GM18951 (cell line): ENCODE results near the gene ADPRM.

Experiments
- POLR2A ChIP-seq: IDR thresholded peaks from 4 replicates; pipeline ENCODE4 v1.6.1; 2011; ENCODE audit warnings: mild to moderate bottlenecking; ENCODE audit not compliant: insufficient read length, insufficient read depth; ENCODE audit errors: extremely low read depth
- in situ Hi-C: fragments of 300-500 bp; cut with MboI; formaldehyde crosslinking; loops from one replicate; pipeline ENCODE4 v1.12.0; 2022; ENCODE audit warnings: low sequenced_read_pairs, mixed read lengths, inconsistent platforms; ENCODE audit not compliant: unreplicated experiment

The ADPRM gene

GRCh38 chr17:10697092-10698081 lies at the start of gene ADPRM, which contains the start of gene SCO1:
ADPRM (plus strand) TSS chr17:10697594; CDS start chr17:10704927, 7,333 bp downstream.
SCO1 (minus strand) TSS chr17:10697533; CDS start chr17:10697507, 26 bp downstream.
- TF ChIP-seq POLR2A = peak; percentile 93
- in situ Hi-C loops = no loop called here

DNA sequence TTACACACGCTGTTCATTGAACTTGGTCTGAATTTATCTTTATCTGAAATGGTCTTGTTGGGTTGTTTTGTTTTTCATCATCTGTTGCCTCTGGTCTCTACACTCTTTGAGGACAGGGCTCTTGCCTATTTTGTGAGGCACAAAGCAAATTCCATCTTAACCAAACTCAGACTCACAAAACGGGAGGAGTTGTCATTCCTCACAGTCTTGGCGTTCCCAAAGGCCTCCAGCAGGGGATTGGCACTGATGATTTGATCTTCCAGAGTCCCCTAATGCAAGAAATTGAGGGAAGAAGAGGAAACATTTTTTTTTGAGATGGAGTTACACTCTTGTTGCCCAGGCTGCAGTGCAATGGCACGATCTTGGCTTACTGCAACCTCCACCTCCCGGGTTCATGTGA lies 49.0 kb upstream of the ADPRM start:
- TF ChIP-seq POLR2A = no peak
- in situ Hi-C loops = loop anchor here (10.0 kb wide), 1 partner anchor 196 kb away; no protein-coding TSS in a partner anchor

DNA sequence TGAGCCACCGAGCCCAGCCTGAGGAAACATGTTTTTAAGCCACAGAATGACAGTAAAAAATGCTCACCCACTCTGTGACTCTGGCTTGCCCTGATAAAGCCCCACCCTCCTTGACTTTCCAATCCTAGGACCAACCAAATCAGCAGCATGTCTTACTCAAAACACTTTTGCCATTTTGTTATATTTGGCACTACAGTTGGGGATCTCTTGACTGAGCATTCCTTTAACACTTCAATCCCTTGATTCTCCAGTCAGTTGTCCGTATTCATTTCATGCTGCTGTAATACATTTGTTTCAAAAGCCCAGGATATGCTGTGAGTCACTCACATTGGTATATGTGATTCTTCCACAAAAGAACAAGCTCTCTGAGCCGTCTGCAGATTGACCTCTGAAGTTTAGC lies 48.4 kb upstream of the ADPRM start:
- TF ChIP-seq POLR2A = no peak
- in situ Hi-C loops = loop anchor here (10.0 kb wide), 1 partner anchor 196 kb away; no protein-coding TSS in a partner anchor

DNA sequence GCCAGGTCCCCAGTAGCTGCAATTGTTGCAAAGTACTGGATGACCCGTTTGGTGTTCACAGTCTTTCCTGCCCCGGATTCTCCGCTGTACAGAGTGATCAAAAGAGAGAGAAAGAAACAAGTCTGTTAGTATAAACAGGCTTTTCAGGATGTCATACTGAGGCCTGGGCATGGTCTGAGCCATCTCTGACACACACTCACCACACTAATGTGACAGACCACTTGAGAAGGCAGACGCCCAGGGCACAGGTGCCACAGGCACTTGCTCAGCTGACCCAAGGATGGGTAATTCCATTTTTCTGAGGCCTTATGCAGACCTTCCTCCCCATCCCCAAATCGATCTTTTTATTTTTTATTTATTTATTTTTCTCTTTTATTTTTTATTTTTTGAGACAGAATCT lies 47.8 kb upstream of the ADPRM start:
- no peak for TF ChIP-seq POLR2A
- in situ Hi-C loops = loop anchor here (10.0 kb wide), 1 partner anchor 195 kb away; no protein-coding TSS in a partner anchor

DNA sequence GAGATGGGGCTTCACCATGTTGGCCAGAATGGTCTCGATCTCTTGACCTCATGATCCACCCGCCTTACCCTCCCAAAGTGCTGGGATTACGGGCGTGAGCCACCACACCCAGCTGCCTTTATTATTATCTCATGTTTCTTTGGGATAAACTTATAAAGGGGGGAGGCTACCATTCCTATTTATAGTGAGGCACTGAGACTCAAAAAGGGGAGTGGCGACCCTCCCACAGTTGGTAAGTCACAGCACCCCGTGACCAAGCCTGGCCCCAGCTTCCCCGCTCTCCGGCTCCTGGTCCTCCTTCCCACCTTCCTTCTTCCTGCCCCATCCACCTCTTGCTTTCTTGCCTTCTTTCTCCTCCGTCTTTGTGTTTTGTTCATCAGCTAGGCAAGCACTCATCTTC lies 45.5 kb upstream of the ADPRM start:
- in situ Hi-C loops = no loop called here

DNA sequence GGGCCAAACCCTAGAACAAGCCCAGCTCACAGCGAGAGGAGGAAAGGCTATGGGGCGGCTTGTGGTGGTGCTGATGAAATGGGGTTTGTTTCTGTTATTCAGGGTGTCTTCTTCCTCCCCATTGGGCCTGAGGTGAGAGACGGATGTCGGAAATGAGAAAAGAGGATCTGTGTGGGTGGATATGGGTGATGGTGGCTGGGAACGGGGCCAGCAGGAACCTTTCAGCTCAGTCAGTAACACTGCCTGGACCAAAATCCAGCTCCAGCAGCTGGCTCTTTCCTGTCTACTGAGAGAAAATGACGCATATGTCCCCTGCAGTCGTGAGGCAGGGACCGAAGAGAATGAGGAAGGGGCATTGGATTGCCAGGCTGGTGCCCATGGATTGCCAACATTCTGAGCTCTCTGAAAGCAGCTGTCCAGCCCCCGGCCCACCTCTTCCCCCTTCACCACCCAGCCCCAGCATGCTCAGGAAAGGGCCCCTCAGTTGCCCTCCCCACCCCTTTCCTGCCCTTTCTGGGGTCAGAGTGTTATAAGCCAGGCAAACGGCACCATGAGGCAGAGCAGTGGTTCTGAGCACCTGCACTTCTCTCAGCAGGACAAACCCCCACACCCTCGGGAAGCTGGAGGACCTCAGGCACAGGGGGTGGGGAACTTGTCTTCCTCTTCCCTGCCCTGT lies 44.3 kb upstream of the ADPRM start:
- in situ Hi-C loops = no loop called here

More for the DNA sequence above, 45.5 kb upstream of the ADPRM start:
- no peak for TF ChIP-seq POLR2A

DNA sequence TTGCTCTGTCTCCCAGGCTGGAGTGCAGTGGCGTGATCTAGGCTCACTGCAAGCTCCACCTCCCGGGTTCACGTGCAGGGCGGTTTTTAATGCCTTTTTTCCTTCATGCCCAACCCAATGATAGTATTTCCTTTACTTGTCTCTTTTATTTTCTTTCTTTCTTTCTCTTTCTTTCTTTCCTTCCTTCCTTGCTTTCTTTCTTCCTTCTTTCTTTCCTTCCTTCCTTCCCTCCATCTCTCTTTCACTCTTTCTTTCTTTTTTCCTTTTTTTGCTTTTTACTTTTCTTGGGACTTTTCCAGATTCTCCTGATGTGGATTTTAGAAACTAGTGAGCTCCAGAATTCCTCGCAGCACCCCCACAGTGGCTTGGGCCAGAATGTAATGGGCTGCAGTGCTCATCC lies 43.4 kb upstream of the ADPRM start:
- TF ChIP-seq POLR2A = no peak
- in situ Hi-C loops = no loop called here

More for the DNA sequence above, 44.3 kb upstream of the ADPRM start:
- TF ChIP-seq POLR2A = no peak

- in situ Hi-C loops = no loop called here
- TF ChIP-seq POLR2A = no peak
These were observed 40.2 kb upstream of the ADPRM start, which contains the start of gene MYH3 for GRCh38 chr17:10657148-10657547. MYH3 (minus strand) TSS chr17:10657309; CDS start chr17:10655064, 2,245 bp downstream.

DNA sequence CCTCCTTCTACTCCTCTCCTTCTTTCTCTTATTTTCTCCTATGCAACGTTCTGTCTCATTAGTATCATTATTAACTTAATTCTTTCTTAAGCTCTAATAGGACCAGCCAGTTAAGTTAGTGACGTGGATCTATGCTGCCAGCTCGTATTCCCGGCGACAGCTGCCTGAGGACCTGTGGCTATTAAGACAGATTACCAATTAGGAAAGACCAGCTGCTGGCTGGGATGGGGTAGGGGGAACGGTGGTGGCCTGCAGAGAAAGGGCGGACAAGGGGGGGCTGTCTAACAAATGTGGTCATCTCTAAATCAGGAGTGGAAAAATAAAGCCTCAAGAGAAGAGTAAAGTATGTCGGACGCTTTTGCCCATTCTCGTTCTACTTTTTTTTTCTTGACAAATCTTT lies 39.5 kb upstream of the ADPRM start:
- TF ChIP-seq POLR2A = no peak
- in situ Hi-C loops = no loop called here

- TF ChIP-seq POLR2A = no peak
- in situ Hi-C loops = no loop called here
These were observed 36.0 kb upstream of the ADPRM start for GRCh38 chr17:10661437-10661836.

DNA sequence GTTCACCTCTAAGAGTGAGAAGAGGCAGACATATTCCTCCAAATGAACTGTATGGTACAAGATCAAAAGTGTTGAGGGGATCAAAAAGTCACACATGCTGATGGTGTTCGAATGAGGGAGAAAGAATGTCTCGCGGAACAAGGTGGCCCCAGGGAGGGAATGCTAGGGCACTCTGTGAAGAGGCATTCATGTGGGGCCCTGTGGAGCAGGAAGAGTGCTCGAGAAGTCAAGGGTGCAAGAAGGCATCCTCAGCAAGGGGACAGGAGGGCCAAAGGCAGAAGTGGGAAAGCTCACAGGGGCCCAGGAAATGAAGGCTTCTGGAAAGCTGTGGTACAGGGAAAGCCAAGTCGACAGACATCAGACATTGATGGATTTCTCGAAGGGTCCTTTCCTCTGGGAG lies 34.2 kb upstream of the ADPRM start:
- in situ Hi-C loops = no loop called here
- TF ChIP-seq POLR2A = no peak

DNA sequence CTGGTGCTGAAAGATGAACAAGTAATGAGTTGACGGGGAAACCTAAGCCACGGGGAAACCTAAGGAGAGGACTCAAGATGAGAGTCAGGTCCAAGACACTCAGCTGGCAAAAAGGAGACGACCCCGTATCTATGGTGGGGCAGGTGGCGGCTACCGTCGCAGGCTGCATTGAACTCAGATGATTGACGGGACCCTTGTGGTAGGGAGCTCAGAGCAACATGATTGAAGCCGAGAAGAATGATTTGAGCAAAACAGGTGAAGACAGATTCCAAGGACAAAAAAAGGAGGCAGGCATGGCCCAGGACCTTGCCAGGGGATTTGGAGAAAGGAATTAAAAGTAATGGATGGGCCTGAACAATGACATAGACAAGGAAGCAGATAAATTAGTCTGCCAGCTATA lies 32.8 kb upstream of the ADPRM start:
- TF ChIP-seq POLR2A = no peak
- in situ Hi-C loops = no loop called here

DNA sequence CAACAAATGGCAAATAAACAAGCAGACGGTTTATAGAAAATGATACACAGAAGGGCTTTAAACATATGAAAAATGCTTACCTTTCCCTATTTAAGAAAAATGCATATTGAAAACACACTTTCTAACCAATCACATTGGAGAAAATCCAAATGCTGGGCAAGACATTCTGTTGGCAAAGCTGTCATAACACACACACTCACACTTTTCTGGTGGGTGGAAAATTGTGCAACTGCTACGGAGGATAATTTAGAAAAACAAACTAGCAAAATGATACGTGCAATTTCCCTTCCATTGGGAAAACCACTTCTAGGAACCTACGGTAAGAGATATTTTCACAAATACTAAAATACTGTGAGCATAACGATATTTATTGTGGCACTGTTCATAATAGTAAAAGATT lies 30.5 kb upstream of the ADPRM start:
- TF ChIP-seq POLR2A = no peak
- in situ Hi-C loops = no loop called here
